Myocyte (in vitro differentiated cells): Measurements from ENCODE around the gene WRNIP1. TPM values are rescaled to one million over a fixed set of nuclear protein-coding genes. Genes with fewer than 3 reads are reported as not detected.

Experiments
- DNase-seq: peaks from one replicate; pipeline ENCODE4 v3.0.0-alpha.2; 2012; ENCODE audit warnings: low read depth
- total RNA-seq: library from RNA; depleted of rRNA; stranded (reverse); fragments of >200 nt; gene quantifications from 2 replicates; pipeline ENCODE4 v1.2.3, GENCODE V29; 2014

WRNIP1 gene
- total RNA-seq, 1 donor from 2014 or later: 105 TPM

DNA sequence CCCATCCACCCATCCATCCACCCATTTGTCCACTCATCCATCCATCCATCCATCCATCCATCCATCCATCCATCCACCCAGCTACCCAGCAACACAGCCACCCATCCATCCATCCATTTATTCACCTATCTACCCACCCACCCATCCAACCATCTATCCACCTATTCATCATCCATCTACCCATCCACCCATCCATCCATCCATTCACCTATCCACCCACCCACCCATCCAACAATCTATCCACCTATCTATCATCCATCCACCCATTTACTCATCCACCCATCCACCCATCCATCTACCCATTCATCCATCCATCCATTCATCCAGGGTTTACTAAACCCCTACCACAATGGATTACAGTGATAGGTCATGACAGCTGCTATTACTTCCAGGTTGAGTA is 69.1 kb downstream of the WRNIP1 start:
- DNase-seq: no peak

Other genes with a start within 250 kb of the WRNIP1 start
- gene MYLK4, start 14.5 kb upstream of the WRNIP1 start, total RNA-seq: 5.6 and 9.4 TPM in 2 replicates
- gene SERPINB1, start 76.5 kb downstream of the WRNIP1 start, total RNA-seq: 19.3 and 33.5 TPM in 2 replicates
- 3.8 and 4.3 TPM in 2 replicates for gene SERPINB9, start 137.9 kb downstream of the WRNIP1 start, total RNA-seq
- 128 and 137 TPM in 2 replicates for gene SERPINB6, start 206.2 kb downstream of the WRNIP1 start, total RNA-seq
- 25.8 and 26.3 TPM in 2 replicates for gene NQO2, start 234.5 kb downstream of the WRNIP1 start, total RNA-seq